Kidney capillary endothelial cell (primary cell): Measurements from ENCODE around the gene TMEM114.
A peak's percentile ranks its signal among the peaks of the same experiment; 100 is the strongest.

ENCODE experiments used
- DNase-seq: peaks from one replicate; pipeline ENCODE4 v3.0.0-alpha.2; 2018; ENCODE audit warnings: low spot score

TMEM114 gene

GRCh38 chr16:8589900-8590688 lies at the start of gene TMEM114:
TSS of gene TMEM114 (minus strand) at chr16:8590511. CDS start at chr16:8589838, 673 bp downstream.
- DNase-seq = no peak

DNA sequence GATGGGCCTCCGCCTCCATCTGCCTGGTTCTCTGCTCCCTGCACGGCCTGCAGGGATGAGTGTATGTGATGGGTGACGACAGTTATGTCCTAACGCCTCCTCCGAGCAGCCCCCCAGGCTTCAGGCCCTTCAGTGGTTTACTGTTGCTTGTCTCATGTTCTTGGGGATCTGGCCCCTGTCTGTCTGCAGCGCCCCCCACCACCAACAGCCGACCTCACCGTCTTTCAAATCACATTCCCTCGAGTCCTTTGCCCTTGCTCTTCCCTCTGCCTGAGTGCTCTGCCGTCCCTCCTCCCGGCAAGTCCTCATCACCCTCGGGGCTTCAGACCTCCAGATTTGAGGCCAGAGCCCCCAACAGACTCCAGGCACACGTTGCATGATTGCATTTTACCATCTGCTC lies 49.4 kb upstream of the TMEM114 start:
- no peak for DNase-seq

GRCh38 chr16:8634991-8635736 lies 44.9 kb upstream of the TMEM114 start:
- DNase-seq = peak; percentile 9

- DNase-seq = peak; percentile 74
Observed at GRCh38 chr16:8632675-8633182, 42.4 kb upstream of the TMEM114 start.

GRCh38 chr16:8631818-8632465 lies 41.6 kb upstream of the TMEM114 start:
- DNase-seq = peak; percentile 22

DNA sequence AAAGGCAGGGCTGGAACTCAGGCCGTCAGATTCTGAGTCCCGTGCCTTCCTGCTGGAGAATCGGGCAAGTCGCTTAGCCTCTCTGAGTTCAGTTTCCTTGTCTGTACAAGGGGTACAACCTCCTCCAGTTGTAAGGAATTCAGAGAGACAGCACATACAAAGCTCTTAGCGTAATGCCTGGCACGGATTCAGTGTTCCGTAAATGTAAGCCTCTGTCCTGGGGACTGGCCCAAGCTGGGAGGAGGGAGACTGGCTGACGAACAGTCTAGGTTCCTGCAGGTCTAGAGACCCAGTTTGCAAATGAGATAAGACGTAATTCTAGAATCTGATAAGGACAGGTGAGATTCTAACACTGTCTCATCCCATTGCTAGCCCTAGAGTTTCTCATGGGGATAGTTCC lies 41.1 kb upstream of the TMEM114 start:
- no peak for DNase-seq

DNA sequence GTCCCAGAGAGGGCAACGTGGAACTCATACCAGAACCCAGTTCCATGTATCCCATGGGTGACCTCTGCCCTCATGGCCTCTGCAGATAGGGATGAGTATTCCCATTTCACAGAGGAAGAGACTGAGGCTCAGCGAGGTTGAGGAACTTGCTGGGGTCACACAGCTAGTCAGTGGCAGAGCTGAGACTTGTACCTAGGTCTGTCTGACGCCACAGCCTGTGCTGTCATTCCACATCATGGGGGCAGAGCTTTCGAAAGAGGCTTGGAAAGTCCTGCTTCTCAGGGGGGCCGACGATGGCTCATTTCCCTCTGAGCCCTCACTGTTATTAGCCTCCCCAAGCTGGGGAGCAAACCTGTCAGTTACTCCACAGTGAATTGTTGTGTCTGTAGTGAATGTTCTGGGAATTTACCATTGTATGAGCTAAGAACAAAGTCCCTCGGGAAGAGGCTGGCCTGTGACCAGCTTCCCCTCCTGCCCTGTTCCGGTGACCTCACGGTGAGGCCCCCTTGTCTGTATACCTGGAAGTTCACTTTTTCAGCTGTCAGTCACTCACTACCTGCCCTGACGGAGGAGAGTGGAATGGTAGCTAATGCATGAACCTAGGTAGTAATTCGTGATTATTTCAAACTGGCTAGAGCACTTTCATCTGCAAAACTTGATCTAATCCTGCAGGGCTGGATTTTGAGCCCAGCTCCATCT lies 40.1 kb upstream of the TMEM114 start:
- no peak for DNase-seq

DNA sequence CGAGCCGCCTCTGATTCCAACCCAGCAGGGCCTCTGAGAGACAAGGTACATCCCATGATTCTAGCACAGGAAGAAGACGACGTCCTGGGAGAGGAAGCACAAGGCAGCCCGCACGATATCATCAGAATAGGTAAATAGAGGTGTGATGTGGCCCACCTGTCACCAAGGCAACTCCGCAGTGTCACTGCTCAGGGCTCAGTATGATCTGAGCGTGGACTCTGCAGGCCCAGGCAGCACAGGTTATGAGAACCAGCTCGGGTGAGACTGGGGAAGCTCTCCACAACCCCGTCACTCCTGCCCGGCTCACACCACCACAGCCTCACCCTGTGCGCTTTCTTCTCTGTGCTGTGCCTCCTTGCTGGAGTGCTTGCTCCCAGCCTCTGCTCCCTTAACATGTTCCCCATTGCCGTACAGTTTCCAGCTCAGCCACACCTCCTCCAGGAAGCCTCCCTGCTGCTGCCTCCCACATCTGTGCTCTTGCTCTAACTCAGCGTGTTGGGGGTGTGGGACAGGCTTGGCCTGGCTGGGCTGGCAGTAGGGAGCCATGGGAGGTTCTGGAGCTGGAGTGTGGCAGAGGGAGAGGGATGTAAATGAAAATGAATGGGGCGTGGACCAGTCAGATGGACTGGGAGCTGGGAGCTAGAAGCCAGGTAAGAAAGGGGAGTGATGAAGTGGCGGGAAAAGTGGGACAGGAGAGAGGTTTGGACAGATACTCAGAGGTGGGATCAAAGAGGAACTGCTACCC lies 38.8 kb upstream of the TMEM114 start:
- DNase-seq = no peak

DNA sequence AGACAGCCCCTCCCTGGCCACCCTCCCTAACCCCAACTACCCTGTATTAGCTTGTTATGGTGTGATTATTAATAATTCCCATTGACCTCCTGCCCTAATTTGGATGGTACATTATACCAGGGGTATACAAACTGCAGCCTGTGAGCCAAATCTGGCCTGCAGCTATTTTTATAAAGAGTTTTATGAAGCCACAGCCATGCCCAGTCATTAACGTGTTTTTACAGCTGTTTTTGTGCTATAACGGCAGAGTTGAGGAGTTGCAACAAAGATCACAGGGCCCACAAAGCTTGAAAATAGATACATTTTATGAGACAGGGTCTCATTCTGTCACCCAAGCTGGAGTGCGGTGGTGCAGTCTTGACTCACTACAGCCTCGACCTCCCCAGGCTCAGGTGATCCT lies 37.1 kb upstream of the TMEM114 start:
- no peak for DNase-seq

- DNase-seq = no peak
Observed at GRCh38 chr16:8626946-8627345, 36.6 kb upstream of the TMEM114 start.

GRCh38 chr16:8625491-8626087 lies 35.3 kb upstream of the TMEM114 start:
- DNase-seq = no peak

DNA sequence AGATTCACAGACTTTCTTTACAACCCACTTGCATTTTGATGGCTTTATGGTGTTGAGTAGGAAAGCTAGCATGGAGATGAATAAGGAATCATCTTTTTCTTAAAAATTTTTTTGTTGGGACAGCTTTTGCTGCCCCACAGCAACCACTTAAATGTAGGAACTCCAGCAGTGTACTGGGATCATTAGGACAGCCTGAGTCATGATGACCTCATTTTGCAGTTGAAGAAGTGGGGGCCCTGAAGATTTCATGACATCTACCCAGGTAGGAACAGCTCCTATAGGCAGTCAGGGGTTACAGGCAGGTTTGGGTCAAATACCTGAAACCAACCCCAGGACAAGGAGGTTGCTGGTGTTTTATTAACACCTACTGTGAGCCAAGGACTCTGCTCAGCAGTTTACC lies 33.3 kb upstream of the TMEM114 start:
- DNase-seq = peak; percentile 13

GRCh38 chr16:8622315-8622656 lies 32.0 kb upstream of the TMEM114 start:
- DNase-seq = no peak

- peak; percentile 84 for DNase-seq
Observed at GRCh38 chr16:8621572-8622314, 31.4 kb upstream of the TMEM114 start, which contains the start of gene METTL22. TSS of gene METTL22 (plus strand) at chr16:8621698. CDS start at chr16:8625666, 3,968 bp downstream.

DNA sequence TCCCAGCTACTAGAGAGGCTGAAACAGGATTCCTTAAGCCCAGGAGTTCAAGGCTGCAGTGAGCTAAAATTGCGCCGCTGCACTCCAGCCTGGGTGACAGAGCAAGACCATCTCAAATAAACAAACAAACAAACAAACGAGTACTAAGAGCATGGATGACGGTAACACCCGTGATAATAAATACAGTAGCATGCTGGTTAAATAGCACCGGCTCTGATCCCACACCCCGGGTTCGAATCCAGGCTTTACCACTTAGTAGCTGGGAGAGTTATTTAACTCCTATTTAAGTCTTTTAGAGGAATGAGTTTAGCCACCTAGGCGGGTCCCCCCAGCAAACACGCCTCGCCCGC lies 30.9 kb upstream of the TMEM114 start:
- DNase-seq = no peak

DNA sequence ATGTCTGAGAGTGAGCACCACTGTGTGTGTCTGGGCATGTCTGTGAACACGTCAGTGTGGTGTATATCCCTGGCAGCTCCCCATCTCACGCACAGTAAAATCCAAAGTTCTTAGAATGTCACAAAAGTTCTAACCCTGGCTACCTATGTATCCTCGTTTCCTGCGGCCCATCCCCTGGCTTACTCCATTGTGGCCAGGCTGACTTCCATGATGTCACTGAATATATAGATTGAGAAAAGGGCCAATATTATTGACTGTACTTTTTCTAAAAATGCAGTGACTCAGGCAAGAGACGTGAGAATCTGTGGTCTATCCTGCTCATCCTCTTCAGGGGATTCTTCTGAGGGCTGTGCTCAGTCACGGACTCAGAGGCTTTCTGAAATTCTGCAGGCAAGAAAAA lies 30.2 kb upstream of the TMEM114 start:
- DNase-seq = no peak

- no peak for DNase-seq
Observed at GRCh38 chr16:8619671-8620370, 29.5 kb upstream of the TMEM114 start.

- no peak for DNase-seq
Observed at GRCh38 chr16:8614435-8615029, 24.2 kb upstream of the TMEM114 start.

GRCh38 chr16:8611886-8612600 lies 21.7 kb upstream of the TMEM114 start:
- DNase-seq = no peak
